HG03378 (cell line): Measurements from ENCODE around the gene RBM38.

ENCODE experiments used
- ATAC-seq: cut with Tn5 transposase; IDR thresholded peaks from one replicate; pipeline ENCODE4 v1.9.1; 2021; ENCODE audit warnings: mild to moderate bottlenecking, moderate library complexity; ENCODE audit not compliant: unreplicated experiment

RBM38 gene

GRCh38 chr20:57374343-57374930 lies 16.8 kb upstream of the RBM38 start:
- no peak for ATAC-seq

GRCh38 chr20:57374931-57375651 lies 16.1 kb upstream of the RBM38 start:
- ATAC-seq, result no peak

- ATAC-seq, result no peak
Observed at GRCh38 chr20:57375652-57376230, 15.5 kb upstream of the RBM38 start.

GRCh38 chr20:57377350-57377749 lies 13.8 kb upstream of the RBM38 start:
- ATAC-seq, result no peak

- ATAC-seq, result no peak
Observed at GRCh38 chr20:57378107-57378506, 13.1 kb upstream of the RBM38 start.

- no peak for ATAC-seq
Observed at GRCh38 chr20:57378646-57379262, 12.4 kb upstream of the RBM38 start.

- ATAC-seq, result no peak
Observed at GRCh38 chr20:57379263-57379647, 11.9 kb upstream of the RBM38 start.

GRCh38 chr20:57380081-57380750 lies 11.0 kb upstream of the RBM38 start:
- no peak for ATAC-seq

- ATAC-seq, result no peak
Observed at GRCh38 chr20:57381596-57382503, 9.3 kb upstream of the RBM38 start.

- ATAC-seq, result no peak
Observed at GRCh38 chr20:57382516-57382915, 8.7 kb upstream of the RBM38 start.

- no peak for ATAC-seq
Observed at GRCh38 chr20:57383447-57384347, 7.5 kb upstream of the RBM38 start.

- ATAC-seq, result no peak
Observed at GRCh38 chr20:57384486-57384885, 6.7 kb upstream of the RBM38 start.

GRCh38 chr20:57384953-57385761 lies 6.0 kb upstream of the RBM38 start:
- no peak for ATAC-seq

- ATAC-seq, result no peak
Observed at GRCh38 chr20:57385940-57386339, 5.3 kb upstream of the RBM38 start.

- ATAC-seq, result no peak
Observed at GRCh38 chr20:57386762-57387161, 4.4 kb upstream of the RBM38 start.

- no peak for ATAC-seq
Observed at GRCh38 chr20:57387463-57387862, 3.7 kb upstream of the RBM38 start.

GRCh38 chr20:57387945-57388371 lies 3.2 kb upstream of the RBM38 start:
- no peak for ATAC-seq

- ATAC-seq, result no peak
Observed at GRCh38 chr20:57388953-57389694, 2.1 kb upstream of the RBM38 start.
